Activated CD4-positive, alpha-beta T cell treated with anti-CD3 and anti-CD28 coated beads, Interleukin-2, Interleukin-6, amounts not matched to agents 100 ng/mL and 50 ng/mL, durations not matched to agents 16 hours and 8 hours (primary cell): ENCODE data around the gene GINS1.
"Not testable (repeated sequence)": the region's sequence is repeated elsewhere in the genome, so short reads cannot be mapped to it uniquely, and the experiment has no call there.

Source experiments
- DNase-seq: peaks from one replicate; pipeline ENCODE4 v3.0.0-alpha.2; 2020

Gene GINS1

GRCh38 chr20:25390538-25391528 lies 16.6 kb upstream of the GINS1 start, which contains the start of gene ABHD12:
Gene ABHD12, minus strand, starts transcription at chr20:25390835. Its CDS starts 132 bp downstream, at chr20:25390703.
- peak; percentile 98 for DNase-seq

- no peak for DNase-seq
These were observed 13.2 kb upstream of the GINS1 start for GRCh38 chr20:25394276-25394675.

DNA sequence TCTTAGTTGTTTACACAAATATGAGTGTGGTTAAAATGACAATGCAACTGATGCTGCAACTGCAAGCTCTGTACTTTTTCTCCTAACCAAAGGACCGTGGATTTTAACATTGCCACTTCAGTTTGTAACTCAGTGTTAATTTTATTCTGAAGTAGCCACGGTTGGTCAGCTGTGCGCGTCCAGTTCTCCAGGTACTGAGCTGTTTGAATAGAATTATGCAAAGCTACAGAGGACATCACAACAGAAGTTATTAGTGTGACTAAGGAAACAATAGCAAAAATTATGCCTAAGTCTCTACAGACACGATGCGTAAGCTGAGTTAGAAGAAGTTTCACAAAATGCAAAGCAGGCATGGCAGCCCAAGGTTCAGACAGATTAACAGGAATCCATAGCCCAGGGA lies 12.5 kb upstream of the GINS1 start:
- DNase-seq: no peak

GRCh38 chr20:25397096-25397495 lies 10.4 kb upstream of the GINS1 start:
- DNase-seq: no peak

GRCh38 chr20:25397821-25398220 lies 9.7 kb upstream of the GINS1 start:
- DNase-seq: no peak

DNA sequence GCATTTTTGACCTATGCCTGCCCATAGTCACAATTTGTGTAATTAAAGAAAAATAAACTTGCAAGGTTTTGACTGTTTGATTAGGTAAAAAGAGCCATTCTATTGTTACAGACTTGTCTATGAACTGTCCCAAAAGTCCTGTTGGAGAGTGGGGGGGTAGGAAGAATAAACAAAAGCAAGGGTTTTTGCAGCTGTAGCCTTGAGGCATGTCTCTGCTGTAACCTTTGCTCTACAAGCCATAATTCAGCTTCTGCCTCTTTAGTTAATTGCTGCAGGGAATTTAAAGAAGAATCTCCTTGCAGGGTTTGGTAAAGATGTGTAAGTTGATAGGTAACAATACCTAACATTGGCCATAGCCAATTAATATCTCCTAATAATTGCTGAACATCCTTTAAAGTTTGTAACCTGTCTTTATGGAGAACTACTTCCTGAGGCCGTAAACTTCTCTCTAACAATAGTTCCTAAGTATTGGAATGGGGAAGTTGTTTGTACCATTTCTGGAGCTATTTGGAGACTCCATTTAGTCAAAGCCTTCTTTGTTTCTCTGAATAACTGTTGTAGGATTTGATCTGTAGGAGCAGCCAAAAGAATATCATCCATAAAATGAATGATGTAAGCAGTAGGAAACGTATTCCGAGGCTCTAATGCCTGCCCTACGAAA lies 9.0 kb upstream of the GINS1 start:
- no peak for DNase-seq

- DNase-seq: peak; percentile 57
These were observed 8.4 kb upstream of the GINS1 start for GRCh38 chr20:25399037-25399430.

DNA sequence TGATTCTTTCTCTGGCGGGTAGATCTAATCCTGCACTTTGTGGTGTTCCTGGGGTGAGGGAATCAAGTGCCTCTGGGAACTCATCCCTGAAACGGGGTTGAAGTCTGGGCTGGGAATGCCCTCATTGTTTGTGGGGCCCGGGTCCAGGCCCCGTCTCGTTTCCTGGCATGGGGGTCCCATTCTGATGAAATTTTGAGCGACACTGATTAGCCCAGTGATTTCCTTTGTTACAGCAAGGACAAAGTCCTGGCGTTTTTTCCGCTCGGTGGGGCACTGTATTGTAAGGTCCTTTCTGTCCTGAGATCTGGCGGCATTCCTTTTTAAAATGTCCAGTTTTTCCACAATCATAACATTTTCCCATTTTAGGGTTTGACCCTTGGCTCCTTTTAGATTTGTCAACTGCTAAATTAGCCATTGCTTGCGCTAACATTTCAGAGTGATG lies 7.2 kb upstream of the GINS1 start:
- DNase-seq: not testable (repeated sequence)

GRCh38 chr20:25402583-25402982 lies 4.9 kb upstream of the GINS1 start:
- no peak for DNase-seq

- peak; percentile 12 for DNase-seq
These were observed 686 bp downstream of the GINS1 start for GRCh38 chr20:25408170-25408547.

DNA sequence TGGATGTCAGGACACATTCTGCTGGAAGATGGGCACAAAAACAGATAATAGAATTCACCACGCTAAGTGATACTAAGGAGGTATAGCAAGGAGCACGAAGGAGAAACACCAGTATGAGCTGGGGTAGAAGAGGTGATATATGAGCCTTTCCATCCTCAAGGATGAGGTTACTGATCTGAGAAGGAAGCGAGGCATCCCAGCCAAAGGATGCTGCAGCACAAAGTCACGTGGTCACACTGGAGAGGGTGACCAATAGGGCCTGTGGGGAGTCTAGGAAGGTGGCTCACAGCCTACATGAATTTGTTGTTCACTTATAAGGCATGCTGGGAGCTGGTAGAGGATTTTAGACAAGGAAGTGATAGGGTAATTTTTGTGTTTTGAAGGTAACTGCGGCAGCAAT lies 1.4 kb downstream of the GINS1 start:
- no peak for DNase-seq

DNA sequence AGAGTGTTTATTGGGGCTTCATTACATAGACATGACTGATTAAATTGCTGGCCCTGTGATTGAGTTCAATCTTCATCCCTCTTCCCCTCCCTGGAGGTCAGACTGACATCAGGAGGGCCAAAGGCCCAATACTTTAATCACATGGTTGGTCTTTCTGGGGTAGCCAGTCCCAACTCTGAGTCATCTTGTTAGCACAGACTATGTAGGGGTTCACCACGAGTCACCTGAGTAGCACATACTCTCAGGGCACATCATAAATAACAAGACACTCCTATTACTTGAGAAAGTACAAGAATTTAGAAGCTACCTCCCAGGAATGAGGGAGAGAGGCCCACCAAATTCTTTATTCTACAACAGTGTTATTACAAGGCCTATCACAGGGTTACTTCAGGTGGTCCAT lies 11.3 kb downstream of the GINS1 start:
- DNase-seq: peak; percentile 6

DNA sequence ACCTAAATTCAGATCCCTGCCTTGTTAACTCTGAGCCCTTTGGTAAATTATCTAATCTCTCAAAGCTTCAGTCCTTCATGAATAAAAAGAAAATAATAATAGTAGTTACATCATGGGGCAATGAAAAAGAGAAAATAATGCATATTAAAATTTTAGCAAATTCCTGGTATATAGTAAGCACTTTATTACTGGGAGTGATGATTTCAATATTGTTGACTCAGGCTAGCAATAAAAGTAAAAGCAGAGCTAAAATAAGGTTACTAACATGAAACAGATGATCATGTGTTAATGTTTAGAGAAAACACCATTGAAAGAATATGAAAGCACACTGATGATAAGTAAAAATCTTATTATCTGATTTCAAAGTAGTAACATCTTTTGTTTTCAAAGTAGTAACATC lies 13.6 kb downstream of the GINS1 start:
- DNase-seq: no peak

DNA sequence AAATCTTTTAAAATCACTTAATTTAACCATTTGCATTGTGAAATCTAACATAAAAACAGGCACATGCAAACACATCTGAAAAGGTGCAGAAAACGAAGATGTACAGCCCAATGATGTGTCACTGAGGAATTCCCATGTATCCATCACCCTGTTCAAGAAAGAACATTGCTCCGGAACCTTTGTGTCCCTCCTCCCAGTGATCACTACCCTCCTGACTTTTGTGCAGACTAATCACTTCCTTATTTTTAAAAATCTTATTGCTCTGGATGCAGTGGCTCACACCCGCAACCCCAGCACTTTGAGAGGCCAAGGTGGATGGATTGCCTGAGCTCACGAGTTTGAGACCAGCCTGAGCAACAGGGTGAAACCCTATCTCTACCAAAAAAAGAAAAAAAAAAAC lies 14.6 kb downstream of the GINS1 start:
- DNase-seq: no peak

- no peak for DNase-seq
These were observed 17.1 kb downstream of the GINS1 start for GRCh38 chr20:25424536-25424935.

DNA sequence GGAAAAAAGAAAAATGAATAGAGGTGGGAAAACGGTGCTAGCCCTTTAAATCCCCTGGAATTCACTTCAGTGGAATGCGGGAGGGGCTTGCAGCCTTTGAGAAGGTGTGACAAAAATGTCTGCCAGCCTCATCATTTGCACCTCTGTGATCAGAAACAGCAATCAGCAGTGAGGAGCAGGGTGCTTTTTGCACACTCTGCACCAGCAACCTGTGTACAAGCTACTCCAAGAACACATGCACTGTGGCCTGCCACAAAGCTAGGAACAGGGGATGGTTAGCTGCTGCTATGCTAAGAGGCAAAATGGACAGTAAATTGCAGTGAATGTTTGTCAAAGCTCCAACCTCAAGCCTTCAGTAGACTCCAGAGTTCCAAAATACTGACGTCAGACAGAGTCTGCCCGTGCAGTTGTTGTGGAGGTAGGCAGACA lies 29.7 kb downstream of the GINS1 start:
- DNase-seq: no peak

- DNase-seq: no peak
These were observed 31.9 kb downstream of the GINS1 start for GRCh38 chr20:25439328-25439727.

- no peak for DNase-seq
These were observed 37.1 kb downstream of the GINS1 start for GRCh38 chr20:25444556-25444955.

GRCh38 chr20:25447671-25448070 lies 40.2 kb downstream of the GINS1 start:
- DNase-seq: no peak

GRCh38 chr20:25452333-25452732 lies 44.9 kb downstream of the GINS1 start:
- DNase-seq: no peak

GRCh38 chr20:25453035-25453810 lies 45.8 kb downstream of the GINS1 start:
- DNase-seq: no peak

GRCh38 chr20:25454153-25454900 lies 46.9 kb downstream of the GINS1 start:
- no peak for DNase-seq
